GM23248 (cell line): Measurements from ENCODE around the gene TPM2.

Experiments used
- EZH2 ChIP-seq: fragments of 200-600 bp; sonication (generic); IDR thresholded peaks from 2 replicates; pipeline ENCODE4 v1.6.1; 2018; ENCODE audit warnings: antibody characterized with exemption, mild to moderate bottlenecking; ENCODE audit not compliant: insufficient read depth, poor library complexity, severe bottlenecking
- EZH2phosphoT487 ChIP-seq: fragments of 200-600 bp; sonication (generic); IDR thresholded peaks from 2 replicates; pipeline ENCODE4 v1.6.1; 2018; ENCODE audit warnings: antibody characterized with exemption, moderate library complexity, mild to moderate bottlenecking, low read depth; ENCODE audit not compliant: insufficient read depth

GRCh38 chr9:35686222-35687203, 3.2 kb downstream of the TPM2 start:
- TF ChIP-seq EZH2 (no peak), EZH2phosphoT487 (no peak)
